Iris pigment epithelial cell (primary cell): ENCODE data around the gene GALNT2.

Experiments
- DNase-seq: peaks from one replicate; pipeline ENCODE4 v3.0.0-alpha.2; 2011; ENCODE audit warnings: low read depth

GALNT2 gene

DNA sequence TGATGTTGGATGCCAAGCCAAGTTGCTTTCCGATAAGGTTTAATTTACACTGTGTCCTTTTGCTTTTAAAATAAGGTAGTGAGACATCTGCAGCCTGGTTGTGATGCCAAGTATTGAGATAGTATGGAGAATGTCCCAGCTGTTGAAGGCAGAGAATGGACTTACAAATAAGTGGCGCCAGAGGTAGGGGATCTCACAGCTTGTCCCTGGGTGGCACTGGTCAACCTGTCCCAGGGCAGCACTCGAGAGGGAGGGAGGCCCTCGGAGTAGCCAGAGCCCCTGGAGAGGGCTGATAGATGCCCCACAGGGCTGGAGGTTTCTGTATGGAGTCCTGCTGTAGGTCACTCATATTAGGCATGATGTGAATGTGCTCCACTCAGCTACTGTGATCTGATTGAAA, 98.5 kb downstream of the GALNT2 start:
- DNase-seq: no peak

DNA sequence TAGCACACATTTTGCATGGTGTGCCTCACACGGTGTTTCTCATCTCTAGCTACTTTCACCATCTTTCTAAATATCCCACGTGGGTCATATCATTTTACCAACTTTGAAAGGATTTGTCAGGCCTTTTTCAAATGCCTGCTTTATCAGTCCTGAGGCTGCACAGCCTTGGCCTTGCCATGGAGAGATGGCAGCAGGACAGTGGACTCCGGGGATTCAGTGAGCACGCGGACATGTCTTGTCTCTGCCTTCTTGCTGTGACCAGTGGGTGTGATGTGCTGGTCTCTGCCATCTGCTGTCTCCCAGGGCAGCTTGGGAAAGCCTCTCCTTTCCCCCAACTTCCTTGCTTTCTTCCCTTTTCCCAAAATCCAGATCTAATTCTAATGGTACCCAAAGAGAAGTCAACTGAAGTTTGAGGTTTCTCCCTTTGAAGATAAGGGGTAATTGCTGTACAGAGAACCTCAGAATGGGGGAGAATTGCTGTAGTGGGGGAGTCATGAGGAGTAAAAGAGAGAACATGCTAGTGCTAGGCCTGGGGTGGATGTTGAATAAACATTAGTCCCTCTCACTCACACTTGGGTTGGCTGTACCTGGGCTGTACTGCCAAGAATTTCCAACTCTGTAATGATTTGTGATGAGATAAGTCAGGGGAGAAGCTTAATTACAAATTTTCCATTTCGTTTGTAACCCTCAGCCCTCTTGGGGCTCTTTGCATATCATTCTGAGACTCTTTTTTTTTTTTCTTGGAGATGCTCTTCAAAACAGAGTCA, 99.5 kb downstream of the GALNT2 start:
- DNase-seq: no peak

DNA sequence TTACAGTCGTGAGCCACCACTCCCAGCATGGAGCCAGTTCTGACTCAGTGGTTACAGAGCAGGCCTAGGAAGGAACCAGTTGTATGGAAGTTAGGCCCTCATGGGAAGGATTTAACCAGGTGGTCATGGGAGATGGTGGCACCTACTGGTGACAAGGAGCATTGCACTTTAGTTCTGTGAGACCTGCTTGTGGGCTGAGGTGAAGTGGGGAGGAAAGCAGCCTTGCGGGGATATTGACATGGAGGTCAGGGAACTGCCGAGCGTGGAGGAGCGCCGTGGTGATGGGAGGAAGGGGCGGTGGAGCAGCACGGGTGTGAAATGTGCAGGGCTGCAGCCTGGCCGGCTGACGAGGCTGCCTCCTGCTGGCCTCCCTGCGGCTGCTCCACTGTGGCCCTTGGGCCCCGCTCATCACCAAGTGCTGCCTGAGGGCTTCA, 100.4 kb downstream of the GALNT2 start:
- peak; percentile 56 for DNase-seq

DNA sequence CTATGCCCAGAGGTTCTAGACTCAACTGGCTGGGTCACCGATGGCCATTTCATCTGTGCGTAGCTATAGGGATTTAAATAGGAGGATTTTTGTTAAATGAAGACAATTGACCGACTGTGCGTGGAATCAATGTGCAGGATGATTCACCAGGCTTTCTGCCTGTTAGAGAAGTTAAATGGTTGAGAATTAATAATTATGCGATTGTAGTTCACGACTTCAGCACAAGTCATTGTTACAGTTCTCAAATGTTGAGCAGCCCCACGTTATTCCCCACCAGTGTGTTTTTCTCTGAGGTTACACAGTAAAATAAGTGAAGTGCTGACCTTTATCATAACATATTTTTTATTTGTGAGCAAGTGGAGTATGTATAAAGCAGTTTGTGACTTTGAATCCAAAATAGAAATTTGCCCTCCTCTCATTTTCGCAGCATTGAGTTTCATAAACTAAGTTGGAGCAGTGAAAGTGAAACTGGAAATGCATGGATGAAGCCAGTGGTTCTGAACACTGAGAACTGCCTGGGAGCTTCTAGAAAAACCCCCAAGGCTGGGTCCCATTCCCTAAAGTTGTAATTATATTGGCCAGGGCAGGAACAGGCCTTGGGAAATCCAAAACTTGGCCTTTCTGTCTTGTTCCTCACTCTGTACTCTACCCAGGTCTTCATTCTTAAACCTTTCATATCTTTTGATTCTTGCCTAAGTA, 102.6 kb downstream of the GALNT2 start:
- peak; percentile 32 for DNase-seq

DNA sequence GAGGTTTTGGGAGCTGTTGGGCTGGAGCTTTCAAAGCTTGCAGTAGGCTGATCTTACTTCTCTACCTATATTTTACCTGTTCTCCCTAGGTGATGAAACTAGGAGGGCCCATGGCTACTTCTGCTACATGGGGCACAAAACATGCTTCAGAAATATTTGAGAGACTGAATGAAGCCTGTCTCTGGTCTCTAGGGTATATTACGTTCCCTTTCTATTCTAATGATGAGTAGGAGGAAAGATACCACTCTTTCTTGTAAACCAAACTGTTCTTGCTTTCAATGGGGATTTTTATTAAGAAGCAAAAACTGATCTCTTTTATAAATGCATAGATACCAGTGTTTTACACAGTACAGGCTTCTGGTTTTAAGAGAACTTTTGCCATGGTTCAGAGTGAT, 103.1 kb downstream of the GALNT2 start:
- DNase-seq: no peak

DNA sequence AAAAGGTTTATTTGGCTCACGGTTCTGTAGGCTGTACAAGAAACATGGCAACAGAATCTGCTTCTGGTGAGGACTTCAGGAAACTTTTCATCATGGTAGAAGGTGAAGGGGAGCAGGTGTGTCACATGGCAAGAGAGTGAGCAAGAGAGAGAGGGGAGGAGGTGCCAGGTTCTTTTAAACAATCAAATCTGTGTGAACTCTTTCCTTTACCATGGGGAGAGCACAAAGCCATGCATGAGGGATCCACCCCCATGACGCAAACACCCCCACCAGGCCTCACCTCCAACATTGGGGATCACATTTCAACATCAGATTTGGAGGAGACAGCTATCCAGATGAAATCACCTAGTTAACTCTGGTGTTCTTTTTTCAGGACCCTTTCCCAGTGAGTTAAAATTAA, 103.6 kb downstream of the GALNT2 start:
- DNase-seq: no peak

DNA sequence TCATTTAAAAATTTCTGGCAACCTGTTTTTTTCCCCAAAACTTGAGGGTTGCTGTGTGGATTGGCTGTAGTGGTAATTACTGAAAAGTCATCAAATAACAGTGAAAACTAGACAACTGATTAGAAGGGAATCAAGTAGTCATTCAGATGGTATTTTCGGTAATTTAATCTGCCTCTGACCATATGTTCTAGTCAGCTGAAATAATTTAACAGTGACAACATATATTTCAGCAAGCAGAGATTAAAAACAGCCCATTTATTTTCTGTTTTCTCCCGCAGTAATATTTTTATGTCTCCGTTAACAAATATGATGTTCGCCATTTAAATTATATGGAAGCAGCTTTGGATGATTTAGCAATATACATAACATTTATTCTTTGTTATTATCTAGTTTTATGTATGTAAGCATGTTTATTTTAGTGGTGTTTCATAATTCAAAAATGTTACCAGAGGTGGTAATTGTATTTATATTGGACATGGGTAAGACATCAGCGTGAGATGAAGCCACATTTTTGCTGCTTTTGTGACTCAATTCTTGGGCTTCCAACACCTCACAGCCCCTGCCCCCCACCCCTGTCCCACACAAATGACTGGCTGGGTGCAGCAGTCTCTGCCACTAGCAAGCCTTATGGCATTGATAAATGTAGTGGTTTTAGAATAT, 104.4 kb downstream of the GALNT2 start:
- peak; percentile 66 for DNase-seq

DNA sequence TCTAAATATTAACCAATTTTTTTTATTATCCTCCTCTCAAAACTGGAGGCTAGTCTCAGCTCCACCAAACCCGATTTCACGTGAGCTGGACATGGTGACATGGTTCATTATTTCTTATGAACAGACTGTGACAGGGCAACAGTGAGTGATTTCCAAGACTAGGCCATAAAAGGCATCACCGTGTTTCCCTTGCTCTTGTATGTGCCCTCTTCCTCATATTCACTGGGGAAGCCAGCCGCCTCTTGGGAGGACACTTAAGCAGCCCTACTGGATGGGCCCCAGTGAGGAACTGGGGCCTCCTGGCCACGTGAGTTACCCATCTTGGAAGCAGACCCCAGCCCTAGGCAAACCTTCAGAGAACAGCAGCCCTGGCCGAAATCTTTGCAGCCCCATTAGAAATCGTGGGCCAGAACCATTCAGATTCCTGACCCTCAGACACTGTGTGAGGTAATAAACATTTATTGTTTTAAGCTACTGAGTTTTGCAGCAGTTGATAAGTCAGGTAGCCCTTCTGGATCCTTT, 105.0 kb downstream of the GALNT2 start:
- DNase-seq: no peak

DNA sequence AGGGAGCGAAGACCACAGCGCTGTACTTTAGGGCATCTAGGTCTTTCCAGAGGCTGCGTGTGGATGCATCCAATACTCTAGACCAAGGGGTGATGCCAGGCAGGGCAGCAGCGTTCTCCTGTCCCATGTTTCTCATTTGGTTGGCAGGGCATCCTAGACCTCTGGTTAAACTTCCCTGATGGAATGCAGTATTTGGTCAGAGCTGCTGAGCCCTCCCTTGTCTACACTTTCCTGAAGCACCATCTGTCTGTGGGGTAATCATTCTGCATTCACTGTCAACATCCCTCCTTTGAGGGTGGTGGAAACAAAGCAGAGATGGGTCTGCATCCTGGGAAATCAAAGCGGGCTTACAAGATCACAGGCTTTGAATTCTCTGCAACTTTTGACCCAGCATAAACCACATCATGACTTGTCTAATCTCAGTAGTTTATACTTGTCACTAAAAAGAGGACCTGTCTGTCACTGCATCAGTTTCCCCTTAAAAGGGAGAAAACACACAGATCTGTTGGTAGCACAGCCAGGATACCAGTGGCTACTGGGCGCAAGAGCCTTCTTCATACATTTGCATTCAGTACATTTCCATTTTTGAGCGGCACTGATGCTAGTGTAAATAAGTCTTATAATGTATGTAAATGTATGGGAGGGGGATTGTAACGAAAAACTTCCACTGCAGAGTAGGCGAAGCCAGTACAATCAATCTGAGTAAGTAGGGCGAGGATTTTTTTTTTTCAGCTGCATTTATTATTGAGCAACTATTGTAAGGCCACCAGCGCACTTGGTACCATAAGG, 106.3 kb downstream of the GALNT2 start:
- DNase-seq: no peak

DNA sequence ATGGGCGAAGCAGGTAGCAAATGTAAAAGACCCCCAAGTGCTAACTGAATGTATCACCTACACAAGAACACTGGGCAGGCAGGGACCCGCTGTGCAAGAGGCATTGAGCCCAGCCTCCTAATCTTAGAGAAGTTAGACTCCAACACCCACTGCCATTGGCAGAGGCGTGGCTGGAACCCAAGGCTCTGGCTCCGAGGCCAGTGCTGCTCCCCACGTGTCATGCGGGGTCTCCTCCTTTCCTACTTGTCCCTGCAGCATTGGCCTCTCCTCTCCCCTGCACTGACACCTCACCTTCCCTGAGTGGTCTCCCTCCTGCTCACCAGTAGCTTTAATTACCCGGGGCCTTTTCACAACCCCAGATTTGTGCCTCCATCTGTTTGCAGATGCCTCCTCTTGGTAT, 107.0 kb downstream of the GALNT2 start:
- no peak for DNase-seq

DNA sequence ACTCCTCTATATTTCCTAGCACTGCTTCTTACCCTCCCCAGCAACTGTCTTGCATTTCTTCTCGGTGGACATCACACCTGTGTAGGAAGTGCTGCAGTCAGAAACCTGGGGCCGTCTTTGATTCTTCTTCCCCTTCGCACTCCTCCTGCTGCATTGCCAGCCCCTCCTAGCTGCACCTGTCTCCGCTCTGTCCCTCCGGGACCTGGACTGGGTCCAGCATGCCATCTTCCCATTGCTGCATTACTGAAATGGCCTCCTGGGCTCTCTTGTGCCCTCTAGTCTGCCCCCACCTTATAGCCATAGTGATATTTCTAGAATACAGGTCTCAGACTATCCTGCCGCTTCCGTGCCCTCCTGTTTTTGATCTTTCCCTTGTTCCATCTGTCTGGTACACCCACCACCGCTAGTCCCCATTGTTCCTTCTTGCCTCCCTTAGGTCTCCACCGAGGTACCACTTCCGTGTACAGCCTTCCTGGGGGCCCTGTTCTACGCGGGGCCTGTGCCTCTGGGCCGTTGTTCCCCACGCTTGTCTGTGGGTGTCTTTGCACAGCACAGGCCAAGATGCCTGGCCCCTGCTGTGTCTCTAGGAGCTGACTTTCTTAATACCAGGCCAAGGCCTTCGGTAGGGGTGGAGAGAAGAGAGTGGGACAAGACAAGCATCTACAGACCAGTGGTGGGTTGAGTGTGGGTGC, 107.6 kb downstream of the GALNT2 start:
- no peak for DNase-seq

DNA sequence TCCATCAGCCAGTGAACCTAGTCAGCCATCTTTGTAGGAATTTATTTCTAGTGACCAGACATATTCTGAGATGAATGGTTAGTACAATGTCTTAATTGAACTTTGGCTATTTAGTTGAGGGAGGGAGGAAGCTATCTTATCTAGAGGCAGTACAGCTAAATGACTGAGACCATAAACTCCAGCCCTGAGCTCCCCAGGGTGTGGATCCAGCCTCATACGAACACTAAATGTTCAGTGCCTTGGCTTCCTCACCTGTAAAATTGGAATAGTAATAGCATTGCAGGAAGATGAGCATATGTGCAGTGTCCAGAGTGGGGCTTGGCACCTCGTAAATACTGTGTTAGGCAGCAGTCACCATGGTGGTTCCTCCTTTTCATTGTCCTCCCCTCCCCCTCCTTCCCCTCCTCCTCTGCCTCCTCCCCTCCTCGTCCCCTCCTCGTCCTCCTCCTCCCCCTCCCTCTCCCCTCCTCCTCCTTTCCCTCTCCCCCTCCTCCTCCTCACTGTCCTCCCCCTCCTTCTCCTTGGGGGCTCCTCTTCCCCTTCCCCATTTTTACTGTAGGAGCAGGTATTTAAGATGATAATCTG, 108.2 kb downstream of the GALNT2 start:
- DNase-seq: no peak

DNA sequence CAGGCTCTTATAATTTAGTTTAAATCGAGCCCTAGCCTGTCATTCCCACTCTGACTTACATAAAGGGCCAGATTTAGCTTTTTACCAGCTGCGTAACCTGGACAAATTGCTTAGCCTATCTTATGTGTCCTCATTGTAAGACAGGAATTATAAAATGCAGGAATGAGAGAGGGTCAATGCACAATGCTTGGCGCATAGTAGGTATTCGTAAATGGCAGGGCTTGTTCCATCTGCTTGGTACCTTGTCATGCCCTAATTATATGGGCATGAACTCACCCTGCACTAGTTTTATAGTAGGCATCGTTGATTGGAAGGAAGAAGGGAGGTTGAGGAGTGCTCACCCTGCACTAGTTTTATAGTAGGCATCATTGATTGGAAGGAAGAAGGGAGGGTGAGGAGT, 108.8 kb downstream of the GALNT2 start:
- DNase-seq: no peak

DNA sequence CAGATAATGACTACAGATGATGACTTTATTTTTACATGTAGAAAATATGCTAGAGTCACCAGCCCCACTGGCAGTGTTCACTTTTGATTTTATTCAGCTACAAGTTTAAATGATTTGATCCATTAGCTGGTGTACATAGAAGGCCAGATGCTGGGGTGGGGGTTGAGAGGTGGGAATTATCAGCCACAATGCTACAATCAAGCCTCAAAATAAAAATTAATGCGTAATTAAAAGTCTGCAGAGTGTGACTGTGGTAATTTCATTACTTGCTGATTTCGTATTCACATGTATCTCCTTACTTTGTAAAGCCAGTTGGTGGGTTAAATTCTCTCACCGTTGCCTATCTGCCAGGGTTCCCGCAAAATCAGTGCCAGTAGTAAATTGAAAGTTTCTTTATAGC, 109.3 kb downstream of the GALNT2 start:
- no peak for DNase-seq

DNA sequence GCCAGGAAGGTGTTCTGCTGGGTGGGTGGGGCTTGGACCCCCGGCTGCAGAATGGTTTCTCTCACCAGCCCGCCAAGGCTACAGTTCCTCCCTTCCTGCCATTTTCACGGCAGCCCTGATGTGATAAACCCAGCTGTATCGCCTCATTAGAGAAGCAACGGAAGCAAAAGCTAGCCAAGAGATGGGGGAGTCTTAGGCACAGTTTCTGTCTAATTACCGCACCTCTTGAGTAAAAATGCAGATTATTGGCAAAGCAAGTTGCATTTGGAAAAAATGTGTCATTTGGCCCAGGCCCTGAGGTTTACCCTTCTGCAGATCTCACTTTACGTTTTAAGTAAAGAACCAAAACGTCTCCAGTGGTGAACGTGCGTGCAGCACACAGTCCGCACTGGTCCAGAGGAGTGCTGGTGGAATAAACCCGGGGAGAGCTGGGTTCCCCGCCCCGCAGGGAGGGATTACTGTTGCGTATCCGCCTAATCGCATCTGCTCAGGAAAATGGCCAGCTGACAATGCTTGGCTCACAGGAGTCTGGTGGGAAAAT, 109.9 kb downstream of the GALNT2 start:
- no peak for DNase-seq

DNA sequence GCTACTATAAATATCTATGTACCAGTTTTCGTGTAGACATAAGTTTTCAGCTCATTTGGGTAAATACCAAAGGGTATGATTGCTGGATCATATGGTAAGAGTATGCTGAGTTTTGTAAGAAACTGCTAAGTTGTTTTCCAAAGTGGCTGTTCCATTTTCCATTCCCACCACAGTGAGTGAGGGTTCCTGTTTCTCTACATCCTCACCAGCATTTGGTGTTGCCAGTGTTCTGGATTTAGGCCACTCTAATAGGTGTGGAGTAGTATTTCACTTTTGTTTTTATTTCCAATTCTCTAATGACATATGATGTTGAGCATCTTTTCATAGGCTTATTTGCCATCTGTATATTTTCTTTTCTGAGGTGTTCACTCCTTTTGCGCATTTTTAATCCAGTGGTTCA, 112.2 kb downstream of the GALNT2 start:
- no peak for DNase-seq

DNA sequence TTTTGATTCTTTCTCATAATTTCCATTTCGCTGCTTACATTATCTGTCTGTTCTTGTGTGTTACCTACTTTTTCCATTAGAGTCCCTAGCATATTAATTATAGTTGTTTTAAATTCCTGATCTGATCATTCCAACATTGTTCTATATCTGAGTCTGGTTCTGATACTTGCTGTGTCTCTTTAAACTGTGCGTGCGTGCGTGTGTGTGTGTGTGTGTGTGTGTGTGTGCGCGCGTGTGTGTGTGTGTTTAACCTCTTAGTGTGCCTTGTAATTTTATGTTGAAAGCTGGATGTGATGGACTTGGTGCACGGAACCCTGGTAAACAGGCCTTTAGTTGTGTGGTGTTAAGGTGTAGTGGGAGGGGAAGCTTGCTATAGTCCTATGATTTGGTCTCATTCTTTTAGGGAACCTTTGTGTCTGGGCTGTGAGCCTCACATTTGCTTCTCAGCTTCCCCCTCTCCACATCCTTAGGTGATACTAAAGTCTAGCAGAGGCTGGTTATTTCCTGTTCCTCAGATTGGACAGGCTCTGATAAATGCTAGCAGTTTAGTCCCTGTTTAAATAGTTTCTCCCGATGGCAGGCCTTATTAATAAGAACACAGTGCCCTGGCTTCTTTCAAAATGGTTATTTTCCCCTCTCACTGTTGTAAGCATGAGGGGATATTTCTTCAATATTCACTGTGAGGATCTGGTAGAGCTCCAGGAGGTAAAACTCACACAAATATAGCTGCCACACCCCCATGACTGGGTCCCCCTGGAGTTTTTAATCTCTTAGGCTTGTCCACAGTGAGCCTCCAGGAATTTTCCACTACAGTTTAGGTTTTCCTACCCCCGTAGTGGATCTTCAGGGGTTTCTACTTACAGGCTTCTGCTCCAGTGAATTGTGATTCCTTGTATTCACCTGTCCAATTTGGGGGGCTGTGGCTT, 118.3 kb downstream of the GALNT2 start:
- no peak for DNase-seq

DNA sequence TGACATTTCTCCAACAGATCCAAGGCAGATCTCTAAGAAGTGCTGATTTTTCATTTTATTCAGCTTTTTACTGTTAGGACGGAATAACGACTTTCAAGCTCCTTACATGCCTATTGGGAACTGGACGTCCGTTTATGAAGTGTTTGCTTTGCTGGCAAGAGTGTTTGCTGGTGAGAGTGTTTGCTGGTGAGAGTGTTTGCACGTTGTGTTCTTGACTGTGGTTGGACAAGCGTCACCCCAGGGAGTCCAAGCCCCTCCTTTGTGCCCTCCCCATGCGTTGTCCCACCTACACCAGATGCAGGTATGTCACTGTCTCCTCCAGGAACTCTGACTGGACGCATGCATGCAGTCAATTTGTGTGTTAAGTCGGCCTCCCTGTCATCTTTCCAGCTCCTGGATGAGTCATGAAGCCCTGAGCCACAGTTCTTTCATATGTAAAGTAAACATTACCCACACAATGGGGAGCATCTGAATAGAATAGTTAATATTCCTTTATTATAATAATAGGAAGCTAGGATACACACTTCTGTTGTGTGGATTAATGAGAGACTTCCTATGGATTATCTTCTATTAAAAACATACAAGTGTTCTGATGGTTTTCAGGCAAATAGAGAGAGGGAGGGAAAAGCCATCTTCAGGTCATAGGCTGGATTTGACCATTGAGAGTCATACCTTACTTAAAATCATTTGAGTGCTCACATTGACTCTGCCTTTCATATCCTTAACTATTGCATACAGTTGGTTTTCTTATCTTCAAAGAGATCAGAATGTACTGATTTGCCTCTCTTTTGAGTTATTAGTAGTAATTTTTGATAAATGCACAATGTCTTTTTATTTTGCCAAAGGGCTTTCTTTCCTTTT, 119.2 kb downstream of the GALNT2 start:
- DNase-seq: peak; percentile 92

DNA sequence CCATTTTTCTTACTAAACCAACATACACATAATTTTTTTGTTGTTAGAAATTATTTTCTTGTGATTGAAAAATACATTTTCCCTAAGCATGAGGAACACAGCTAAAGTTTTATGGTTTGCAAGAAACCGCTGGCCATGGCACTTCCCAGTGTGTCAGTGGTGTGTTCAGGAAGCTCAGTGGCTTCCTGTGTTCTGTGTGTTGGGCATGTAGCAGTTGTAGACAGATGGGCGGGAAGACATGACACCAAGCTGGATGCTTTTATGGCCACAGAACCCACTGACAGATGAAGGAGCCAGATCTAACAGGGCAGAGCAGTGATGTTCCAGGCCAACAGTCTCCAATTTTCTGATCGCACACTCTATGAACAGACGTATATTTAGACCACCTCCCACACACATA, 119.8 kb downstream of the GALNT2 start:
- DNase-seq: no peak
